ENCODE results near the gene ZNF565. TPM values are rescaled to one million over a fixed set of nuclear protein-coding genes. Genes with fewer than 3 reads are reported as not detected.
A peak's percentile ranks its signal among the peaks of the same experiment; 100 is the strongest.
"Not testable (repeated sequence)": the region's sequence is repeated elsewhere in the genome, so short reads cannot be mapped to it uniquely, and the experiment has no call there.

Gene ZNF565
- total RNA-seq, 1 donor from 2014 or later, result 2.2 TPM

- peak in 1 of 2 donors; percentile 52 for DNase-seq (ENCODE audit: low read depth in 2 of 2)
These were observed 63.1 kb downstream of the ZNF565 start for GRCh38 chr19:36151144-36152018.

DNA sequence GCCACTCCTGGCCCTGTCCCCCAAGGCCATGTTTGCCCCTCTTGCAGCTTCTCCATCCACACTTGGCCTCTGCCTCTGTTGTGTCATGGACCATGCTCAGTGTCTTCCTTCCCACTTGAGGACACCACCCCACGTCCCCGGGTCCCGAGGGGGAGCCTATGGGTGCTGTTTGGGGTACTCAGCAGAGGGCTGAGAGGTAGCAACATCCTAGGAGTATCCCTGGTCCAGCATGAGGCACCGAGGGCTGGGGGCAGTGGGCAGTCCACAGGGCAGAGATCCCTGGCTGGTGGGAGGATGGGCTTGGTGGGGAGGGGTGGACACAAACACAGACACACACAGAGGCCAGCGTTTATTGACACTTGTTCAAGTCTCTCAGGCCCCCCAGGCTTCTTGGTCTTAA is 63.9 kb downstream of the ZNF565 start:
- no peak for DNase-seq (ENCODE audit: low read depth in 2 of 2)

- no peak for DNase-seq (ENCODE audit: low read depth in 2 of 2)
These were observed 64.6 kb downstream of the ZNF565 start for GRCh38 chr19:36149673-36150406.

- no peak for DNase-seq (ENCODE audit: low read depth in 2 of 2)
These were observed 69.8 kb downstream of the ZNF565 start for GRCh38 chr19:36144624-36145023.

DNA sequence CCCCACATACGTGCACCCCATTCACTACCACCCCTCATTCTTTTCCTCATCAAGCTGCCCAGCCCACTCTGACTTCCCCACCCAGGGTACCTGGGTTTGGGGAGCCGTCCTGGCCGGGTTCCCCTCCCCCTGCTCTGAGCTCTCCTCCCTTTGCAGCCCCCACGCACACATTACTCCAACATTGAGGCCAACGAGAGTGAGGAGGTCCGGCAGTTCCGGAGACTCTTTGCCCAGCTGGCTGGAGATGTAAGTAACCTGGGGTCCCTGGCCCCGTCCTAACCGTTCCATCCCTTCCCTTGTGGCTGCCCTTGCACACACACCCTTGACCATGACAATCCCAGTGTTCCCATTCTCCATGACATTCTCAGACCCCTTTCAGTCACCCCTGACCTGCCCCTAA is 72.0 kb downstream of the ZNF565 start:
- no peak for DNase-seq (ENCODE audit: low read depth in 2 of 2)

DNA sequence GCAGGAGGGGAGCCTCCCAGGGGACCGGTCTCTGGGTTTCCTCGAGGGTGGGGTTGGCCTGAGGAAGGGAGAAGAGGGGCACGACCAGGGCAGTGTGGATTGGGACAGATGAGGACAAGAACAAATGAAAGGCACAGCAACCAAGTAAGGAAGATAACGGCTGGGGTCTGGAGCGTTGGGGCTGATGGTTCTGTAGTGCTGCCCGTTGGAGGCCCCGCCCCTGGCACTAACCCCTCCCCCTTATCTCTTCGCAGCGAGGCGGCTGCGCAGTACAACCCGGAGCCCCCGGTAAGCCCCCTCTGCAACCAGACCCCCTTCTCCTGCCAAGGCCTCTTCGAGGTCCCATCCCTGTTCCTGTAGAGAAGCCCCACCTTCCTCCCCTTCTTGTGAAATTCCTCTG is 72.4 kb downstream of the ZNF565 start:
- DNase-seq (ENCODE audit: low read depth in 2 of 2), result no peak

- peak; percentile 74 to 88 for DNase-seq (ENCODE audit: low read depth in 2 of 2)
These were observed 73.2 kb downstream of the ZNF565 start for GRCh38 chr19:36141039-36141927.

GRCh38 chr19:36140304-36141038 is 74.0 kb downstream of the ZNF565 start:
- DNase-seq (ENCODE audit: low read depth in 2 of 2), result peak in 1 of 2 donors; percentile 80

GRCh38 chr19:36139473-36140303 is 74.8 kb downstream of the ZNF565 start, which contains the start of gene CAPNS1:
Gene CAPNS1, plus strand, starts transcription at chr19:36140066. Its CDS starts 946 bp downstream, at chr19:36141012.
- DNase-seq (ENCODE audit: low read depth in 2 of 2), result peak; percentile 92 to 97

DNA sequence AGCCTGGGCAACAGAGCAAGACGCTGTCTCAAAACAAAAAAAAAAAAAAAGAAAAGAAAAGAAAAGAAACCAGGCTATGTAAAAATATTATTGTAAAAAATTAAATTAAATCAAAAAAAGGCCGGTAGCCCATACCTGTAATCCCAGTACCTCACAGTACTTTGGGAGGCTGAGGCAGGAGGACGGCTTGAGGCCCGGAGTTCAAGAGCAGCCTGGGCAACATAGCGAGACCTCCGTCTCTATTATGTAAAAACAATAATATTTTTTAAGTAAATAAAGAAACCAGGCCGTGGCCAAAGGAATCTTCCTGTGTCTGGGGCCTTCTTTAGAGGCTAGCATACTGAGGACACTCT is 75.4 kb downstream of the ZNF565 start:
- no peak for DNase-seq (ENCODE audit: low read depth in 2 of 2)

GRCh38 chr19:36136964-36137686 is 77.3 kb downstream of the ZNF565 start:
- peak in 1 of 2 donors; percentile 58 for DNase-seq (ENCODE audit: low read depth in 2 of 2)

DNA sequence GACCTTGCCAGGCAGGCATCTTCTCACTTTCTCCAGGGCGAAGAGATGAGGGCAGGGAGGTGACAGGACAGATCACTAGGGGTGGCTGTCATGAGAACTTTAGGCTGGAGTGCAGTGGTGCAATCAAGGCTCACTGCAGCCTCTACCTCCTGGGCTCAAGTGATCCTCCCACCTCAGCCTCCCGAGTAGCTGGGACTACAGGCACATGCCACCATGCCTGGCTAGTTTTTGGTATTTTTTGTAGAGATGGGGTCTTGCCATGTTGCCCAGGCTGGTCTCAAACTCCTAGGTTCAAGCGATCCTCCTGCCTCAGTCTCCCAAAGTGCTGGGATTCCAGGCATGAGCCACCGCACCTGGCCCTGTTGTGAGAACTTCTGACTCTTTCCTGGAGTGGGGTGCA is 79.6 kb downstream of the ZNF565 start:
- not testable (repeated sequence) for DNase-seq (ENCODE audit: low read depth in 2 of 2)

Other genes with a start within 250 kb of the ZNF565 start
- 7.2 and 14.0 TPM in 2 replicates for gene SDHAF1, start 219.5 kb downstream of the ZNF565 start, total RNA-seq
- under 0.01 TPM in 1 of 2 replicates, not detected in the other for gene SYNE4, start 205.9 kb downstream of the ZNF565 start, total RNA-seq
- gene ALKBH6, start 200.5 kb downstream of the ZNF565 start, total RNA-seq, result 5.5 and 8.7 TPM in 2 replicates
- 1.3 and 6.1 TPM in 2 replicates for gene CLIP3, start 181.8 kb downstream of the ZNF565 start, total RNA-seq
- 0.77 and 1.1 TPM in 2 replicates for gene THAP8, start 160.4 kb downstream of the ZNF565 start, total RNA-seq
- gene WDR62, start 159.8 kb downstream of the ZNF565 start, total RNA-seq, result 1.8 and 2.7 TPM in 2 replicates
- not detected in 2 replicates for gene OVOL3, start 103.5 kb downstream of the ZNF565 start, total RNA-seq
- gene POLR2I, start 99.8 kb downstream of the ZNF565 start, total RNA-seq, result 108 and 117 TPM in 2 replicates
- 163 and 164 TPM in 2 replicates for gene TBCB, start 99.2 kb downstream of the ZNF565 start, total RNA-seq
- gene CAPNS1, start 74.6 kb downstream of the ZNF565 start, total RNA-seq, result 383 and 452 TPM in 2 replicates
- gene COX7A1, start 62.2 kb downstream of the ZNF565 start, total RNA-seq, result 32.7 and 77.4 TPM in 2 replicates
- gene ZNF146, start 441 bp upstream of the ZNF565 start, total RNA-seq, result 49.2 and 60.7 TPM in 2 replicates
- 2.8 and 3.4 TPM in 2 replicates for gene ZFP14, start 164.5 kb upstream of the ZNF565 start, total RNA-seq
- gene ZFP82, start 204.0 kb upstream of the ZNF565 start, total RNA-seq, result 3.2 and 4.0 TPM in 2 replicates